GM19035 (cell line): Measurements from ENCODE around the gene TCEAL1.
A peak's percentile ranks its signal among the peaks of the same experiment; 100 is the strongest.
"Not testable (repeated sequence)": the region's sequence is repeated elsewhere in the genome, so short reads cannot be mapped to it uniquely, and the experiment has no call there.

Experiments used
- ATAC-seq: cut with Tn5 transposase; IDR thresholded peaks from one replicate; pipeline ENCODE4 v1.9.1; 2021; ENCODE audit not compliant: unreplicated experiment

The TCEAL1 gene, protein sequence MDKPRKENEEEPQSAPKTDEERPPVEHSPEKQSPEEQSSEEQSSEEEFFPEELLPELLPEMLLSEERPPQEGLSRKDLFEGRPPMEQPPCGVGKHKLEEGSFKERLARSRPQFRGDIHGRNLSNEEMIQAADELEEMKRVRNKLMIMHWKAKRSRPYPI

DNA sequence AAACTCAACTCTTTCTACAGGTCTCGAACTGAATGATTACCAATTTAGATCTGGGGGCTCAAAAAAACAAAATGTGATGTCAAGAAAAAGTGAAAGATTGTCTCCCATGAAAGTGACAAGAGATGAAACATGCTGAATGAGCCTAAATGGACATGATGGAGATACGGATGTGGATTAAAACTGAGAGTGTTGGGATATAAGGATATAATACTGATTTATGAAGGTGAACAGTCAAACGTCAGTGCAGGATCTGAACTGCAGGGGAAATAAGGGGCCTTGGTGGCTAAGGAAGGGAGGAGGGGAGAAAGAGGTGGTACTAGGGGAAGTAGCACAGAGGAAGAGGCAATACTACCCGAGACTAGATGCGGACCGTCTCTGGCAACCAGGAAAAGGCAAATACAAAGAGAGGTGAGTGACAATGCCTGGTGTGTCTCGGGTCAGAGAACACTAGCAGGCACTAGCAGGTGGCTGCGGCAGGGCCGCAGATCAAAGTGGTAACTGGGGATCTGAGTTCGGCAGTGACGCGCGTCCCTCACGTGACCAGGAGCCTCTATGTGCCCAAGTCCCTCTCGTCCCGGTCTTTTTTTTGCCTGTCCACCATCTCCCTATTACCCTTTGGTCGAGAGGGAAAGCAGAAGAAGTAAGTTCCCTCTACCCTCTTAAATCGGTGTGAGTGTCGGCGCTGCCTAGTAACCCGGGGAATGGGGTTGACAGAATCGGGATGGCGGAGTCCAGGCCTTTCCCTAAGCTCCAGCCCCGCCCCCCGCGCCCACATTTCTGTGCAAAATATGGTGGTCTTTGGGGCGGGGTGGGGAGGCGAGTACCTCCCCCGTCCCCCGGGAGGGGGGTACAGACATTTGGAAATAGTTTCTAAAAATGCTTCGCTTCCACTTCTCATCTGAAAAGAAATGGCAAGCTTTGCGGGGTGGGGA is at the start of gene TCEAL1:
Gene TCEAL1 (plus strand): TSS at position 590 of the 932 bp plus-strand sequence. CDS start 942 bp downstream, outside the sequence.
- ATAC-seq: peak; percentile 65

DNA sequence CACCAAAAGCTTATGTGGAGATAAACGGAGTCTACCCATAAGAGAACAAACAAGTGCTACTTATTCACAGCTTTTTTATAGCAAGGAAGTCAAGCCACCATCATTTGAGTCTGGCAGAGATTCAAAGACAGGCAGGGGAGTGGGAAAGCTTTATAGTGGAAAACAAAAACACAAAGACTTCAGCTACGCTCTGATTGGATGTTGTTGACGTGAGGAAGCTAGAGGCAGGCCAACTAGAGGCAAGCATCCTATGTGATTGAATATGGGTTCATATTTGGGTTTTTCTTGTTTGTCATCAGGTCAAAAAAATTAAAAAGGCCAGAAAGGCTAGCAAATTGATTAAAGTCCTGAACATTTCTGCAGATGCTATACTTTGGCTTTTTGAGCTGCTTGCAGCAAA is 44.2 kb upstream of the TCEAL1 start:
- no peak for ATAC-seq

DNA sequence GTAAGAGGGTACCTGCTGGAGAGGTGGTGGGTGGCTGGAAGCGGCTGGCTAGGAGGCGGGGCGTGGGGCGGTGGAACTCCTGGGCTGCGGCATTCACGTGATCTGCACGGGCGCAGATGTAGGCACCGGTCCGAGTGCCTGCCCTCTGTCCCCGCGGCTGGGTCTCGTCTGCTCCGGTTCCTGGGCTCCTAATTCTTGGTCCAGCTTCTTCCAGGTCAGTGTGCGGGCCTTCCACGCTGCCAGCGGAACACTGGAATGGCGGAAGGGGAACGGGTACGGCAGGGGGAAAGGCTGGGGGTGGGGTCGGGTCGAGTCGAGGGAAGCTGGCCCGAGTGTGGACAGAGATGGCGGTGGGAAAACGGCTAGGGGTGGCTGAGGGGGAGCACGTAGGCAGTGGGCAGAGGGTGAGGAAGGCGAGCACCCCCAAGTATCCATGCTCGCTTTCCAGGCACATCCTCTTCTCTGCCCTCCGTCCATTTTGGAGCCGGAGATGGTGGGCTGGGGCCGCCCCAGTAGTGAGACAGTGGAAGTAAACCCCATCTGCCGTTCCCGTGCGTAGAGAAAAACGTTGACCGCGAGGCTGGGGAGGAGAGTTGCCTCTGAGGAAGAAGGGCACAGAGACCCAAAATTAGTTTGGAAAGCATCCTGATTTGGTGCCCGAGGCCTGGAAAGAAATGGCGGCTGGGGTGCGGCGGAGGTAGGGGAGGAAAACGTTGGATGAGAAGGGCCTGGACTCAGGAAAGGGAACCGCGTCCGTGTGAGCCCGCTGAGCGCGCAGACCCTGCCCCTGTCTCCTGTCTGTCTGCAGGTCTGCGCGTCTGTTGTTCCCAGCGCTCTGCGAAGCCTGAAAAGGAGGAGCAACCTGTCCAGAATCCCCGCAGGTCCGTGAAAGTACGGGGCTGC is 43.1 kb upstream of the TCEAL1 start, which contains the start of gene TCEAL4:
Gene TCEAL4 (plus strand): TSS at position 105 of the 903 bp plus-strand sequence. CDS start 1,161 bp downstream, outside the sequence.
- peak; percentile 91 for ATAC-seq

DNA sequence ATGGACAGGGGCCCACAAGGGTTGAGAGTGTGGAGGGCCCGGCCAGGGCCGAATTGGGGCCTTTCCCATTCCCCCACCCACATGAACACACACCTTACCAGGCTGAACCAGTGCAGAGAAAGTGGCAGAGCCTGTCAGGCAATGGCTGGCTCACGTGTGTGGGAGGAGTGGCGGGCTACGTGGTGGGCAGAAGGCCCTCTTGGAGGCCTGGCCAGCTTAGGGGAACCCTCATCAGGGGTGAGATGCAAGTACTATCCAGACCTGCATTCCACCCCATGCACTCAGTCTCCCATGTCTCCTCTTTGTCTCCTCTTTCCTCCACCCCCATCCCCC is 42.5 kb upstream of the TCEAL1 start:
- peak; percentile 25 for ATAC-seq

DNA sequence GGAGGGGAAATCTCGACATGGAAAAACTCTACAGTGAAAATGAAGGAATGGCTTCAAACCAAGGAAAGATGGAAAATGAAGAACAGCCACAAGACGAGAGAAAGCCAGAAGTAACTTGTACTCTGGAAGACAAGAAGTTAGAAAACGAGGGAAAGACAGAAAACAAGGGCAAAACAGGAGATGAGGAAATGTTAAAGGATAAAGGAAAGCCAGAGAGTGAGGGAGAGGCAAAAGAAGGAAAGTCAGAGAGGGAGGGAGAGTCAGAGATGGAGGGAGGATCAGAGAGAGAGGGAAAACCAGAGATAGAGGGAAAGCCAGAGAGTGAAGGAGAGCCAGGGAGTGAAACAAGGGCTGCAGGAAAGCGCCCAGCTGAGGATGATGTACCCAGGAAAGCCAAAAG is 42.1 kb upstream of the TCEAL1 start:
- no peak for ATAC-seq

DNA sequence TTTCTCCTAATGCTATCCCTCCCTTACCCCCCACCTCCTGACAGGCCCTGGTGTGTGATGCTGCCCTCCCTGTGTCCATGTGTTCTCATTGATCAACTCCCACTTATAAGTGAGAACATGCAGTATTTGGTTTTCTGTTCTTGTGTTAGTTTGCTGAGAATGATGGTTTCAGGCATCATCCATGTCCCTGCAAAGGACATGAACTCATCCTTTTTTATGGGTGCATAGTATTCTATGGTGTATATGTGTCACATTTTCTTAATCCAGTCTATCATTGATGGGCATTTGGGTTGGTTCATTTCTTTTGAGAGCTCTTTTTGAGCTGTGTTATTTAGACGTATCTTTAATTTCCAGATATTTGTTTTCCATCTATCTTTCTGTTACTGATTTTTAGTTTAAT is 36.5 kb upstream of the TCEAL1 start:
- not testable (repeated sequence) for ATAC-seq

DNA sequence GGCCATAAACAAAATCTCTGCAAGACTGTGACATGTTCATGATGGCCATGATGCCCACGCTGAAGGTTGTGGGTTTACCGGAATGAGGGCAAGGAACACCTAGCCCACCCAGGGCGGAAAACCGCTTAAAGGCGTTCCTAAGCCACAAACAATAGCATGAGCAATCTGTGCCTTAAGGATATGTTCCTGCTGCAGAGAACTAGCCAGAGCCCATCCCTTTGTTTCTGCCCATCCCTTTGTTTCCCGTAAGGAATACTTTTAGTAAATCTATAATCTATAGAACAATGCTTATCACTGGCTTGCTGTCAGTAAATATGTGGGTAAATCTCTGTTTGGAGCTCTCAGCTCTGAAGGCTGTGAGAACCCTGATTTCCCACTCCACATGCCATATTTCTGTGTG is 33.6 kb upstream of the TCEAL1 start:
- not testable (repeated sequence) for ATAC-seq

DNA sequence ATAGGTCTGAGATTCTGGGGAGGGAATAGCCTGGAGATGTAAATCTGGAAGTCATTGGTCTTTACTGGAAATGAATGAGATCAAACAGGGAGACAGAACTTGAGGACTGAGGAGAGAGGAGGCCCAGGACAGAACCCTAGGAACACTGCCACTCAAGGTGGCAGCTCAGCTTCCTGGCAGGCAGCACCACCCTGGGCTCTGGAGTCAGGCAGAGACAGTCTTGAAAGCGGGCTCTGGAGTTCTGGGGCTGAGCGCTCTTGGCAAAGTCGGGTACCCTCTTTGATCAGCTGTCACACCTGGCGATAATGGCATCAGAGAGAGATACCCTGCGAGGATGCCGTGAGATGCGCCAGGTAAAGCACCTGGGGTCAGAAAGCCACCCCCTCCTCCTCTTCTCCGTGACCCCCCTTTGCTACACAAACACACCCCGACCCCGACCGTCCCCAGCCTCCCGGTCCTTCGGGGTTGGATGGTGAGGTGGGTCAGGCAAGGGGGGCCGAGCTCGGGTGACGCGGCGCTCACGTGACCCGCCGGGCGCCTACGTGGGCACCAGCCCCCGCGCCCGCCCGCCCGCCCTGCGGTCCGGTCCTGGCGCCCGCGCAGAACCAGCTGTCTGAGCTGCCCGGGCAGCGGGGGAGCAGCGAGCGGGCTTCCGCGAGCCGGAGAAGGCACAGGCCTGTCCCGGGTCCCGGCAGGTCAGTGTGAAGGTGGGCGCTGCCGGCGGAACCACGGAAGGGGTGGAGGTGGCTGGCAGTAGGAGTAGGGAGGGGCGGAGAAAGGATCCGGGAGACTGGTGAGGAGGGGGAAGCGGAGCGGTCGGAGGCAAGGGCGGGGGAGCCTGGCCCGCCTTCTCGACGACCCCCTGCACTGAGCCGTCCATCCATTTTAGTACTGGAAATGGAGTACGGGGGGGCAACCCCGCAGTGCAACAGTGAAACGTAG is 21.1 kb upstream of the TCEAL1 start, which contains the start of gene TCEAL3:
Gene TCEAL3 (plus strand): TSS at position 600 of the 942 bp plus-strand sequence. CDS start 1,102 bp downstream, outside the sequence.
- peak; percentile 84 for ATAC-seq

DNA sequence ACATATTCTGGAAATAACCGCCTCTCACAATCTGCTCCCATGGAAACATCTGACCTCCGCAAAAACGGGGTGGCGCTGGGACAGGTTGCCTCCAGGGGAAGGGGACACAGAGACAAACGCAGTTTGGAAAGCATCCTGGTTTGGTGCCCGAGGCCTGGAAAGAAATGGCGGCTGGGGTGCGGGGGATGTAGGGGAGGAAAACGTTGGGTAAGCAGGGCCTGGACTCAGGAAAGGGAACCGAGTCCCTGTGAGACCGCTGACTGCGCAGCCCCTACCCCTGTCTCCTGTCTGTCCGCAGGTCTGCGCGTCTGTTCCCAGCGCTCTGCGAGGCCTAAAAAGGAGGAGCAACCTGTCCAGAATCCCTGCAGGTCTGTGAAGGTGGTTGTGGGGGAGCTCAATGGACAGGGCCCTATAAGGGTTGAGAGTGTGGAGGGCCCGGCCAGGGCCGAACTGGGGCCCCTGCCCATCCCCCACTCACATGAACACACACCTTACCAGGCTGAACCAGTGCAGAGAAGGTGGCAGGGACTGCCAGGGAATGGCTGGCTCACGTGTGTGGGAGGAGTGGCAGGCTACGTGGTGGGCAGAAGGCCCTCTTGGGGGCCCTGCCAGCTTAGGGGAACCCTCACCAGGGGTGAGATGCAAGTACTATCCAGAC is 20.3 kb upstream of the TCEAL1 start:
- ATAC-seq: peak; percentile 33

DNA sequence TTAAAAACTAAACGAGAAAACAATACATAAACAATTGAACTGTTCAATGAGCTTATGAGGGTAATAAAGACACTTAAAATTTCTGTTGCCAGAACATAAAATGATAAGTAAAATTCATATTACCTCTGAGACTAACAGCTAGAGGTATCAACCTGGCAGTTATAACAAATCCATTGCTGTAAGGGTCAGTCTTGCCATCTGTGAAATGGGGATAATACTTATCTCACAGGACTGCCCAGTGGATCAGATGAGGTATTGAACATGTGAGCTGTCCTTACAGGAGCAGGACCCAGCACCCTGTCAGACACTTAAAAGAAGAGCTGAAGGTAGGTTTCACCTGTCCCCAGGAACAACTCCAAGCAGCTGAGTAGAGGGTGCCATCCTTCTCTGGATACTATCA is 18.5 kb upstream of the TCEAL1 start:
- no peak for ATAC-seq

DNA sequence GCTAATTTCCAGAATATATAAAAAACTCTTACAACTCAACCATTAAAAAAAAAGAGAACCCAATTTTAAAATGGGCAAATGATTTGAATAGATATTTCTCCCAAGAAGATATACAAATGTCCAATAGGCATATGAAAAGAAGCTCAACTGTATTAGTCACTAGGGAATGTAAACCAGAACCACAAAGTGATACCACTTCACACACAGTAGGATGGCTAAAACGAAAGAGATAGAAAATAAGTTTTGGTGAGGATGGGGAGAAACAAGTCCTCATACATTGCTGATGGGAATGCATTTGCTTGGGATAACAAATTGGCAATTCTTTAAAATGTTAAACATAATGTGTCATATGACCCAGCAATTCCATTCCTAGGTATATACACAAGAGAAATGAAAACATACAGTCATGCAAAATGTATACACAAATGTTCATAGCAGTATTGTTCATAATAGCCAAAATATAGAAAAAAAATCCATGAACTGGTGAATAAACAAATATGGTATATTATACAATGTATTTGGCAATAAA is 15.3 kb upstream of the TCEAL1 start:
- ATAC-seq: no peak

DNA sequence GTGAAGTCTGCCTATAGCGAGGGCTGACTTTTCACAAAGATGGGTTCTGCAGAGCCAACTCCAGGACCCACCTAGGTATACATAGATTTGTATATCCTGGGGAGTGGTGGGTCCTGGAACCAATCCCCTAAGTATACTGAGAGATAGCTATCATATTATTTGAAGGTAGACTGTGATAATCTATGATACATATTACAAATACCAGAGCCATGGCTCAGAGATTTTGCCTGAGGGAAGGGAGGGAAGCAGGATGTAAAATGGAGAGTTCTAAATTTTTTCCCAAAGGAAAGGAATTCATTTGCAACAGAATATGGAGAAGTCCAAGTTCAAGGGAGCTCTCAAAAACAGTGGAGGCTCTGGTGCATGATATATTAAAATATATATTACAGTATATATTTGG is 13.8 kb upstream of the TCEAL1 start:
- no peak for ATAC-seq

DNA sequence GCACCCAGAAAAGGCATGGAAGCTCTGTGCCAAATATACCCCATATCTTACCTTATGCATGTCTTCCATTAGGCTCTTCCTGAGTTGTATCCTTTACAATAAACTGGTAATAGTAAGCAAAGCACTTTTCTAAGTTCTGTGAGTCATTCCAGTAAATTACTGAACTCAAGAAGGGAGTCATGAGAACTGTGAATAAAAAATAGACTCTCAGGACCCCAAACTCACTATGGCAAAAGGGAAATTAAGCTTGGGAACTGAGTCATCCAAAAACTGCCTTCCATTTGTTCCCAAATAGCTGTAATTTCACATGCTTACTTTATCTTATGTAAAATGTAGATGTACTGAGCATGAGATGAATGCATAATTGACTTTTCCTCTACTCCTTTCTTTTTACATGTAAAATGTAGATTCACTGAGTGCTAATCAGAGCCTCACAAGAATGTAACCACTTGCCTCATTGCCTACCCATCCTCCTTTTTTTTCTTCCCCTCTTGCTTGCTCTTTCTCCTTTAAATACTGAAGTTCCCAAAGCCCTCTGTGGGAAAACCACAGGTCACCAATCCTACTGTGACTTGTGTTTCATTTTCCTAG is 12.9 kb upstream of the TCEAL1 start:
- ATAC-seq: no peak

DNA sequence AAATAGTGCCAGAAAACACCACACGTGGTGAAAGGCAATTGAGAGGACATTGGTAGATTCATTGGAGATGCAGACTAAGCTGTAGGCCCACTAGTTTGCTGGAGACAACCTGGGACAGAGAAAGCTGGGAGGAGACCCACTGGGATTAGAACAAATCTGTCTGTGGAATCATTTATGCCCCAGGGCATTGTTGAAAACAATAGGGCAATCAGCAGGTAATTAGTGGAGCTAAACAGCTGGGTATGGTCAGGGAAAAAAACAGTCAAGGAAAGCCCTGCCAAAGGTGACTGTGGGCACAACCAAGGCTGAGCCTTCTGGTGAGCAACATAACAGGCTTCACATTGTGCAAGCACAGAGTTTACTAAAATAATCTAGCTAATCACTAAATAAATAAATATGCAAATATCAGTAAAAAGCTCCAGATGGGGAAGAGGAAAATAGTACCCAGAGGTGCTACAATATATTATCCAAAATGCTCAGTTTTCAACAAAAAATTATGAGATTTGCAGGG is 12.0 kb upstream of the TCEAL1 start:
- no peak for ATAC-seq

DNA sequence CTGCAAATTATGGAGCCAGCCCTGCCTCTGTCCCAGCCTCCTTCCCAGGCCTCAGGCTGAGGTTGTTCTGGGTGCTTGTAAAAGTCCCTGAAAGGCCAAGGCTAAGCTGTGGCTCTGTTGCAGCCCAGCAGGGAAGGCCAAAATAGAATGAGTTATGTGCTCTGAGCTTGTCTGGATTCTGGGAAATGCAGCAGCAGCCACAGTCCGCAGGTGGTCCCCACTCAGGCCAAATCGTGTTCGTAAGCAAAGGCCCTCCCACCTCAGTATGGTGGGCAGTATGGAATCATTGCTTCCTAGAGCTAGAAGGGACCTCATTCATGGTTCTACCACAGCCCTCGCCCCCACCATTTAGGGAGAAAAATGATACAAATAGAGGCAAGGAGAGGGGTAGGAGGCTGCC is 4.7 kb upstream of the TCEAL1 start:
- no peak for ATAC-seq

DNA sequence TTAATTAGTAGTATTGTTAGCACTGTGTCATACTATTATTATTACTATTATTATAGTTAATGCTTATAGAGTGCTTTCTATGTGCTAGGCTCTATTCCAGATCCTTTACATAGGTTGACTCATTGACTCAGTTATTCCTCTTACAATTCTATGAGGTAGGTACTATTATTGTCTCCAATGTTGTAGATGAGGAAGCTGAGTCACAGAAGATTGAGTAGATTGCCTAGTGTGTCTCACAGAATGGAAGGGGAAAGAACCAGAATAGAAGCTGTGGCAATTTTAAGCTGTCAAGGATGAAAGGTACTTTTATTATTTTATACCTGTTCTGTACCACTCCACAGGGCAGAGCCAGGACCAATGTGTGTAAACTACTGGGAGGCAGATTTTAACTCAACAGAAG is 1.9 kb upstream of the TCEAL1 start:
- no peak for ATAC-seq

DNA sequence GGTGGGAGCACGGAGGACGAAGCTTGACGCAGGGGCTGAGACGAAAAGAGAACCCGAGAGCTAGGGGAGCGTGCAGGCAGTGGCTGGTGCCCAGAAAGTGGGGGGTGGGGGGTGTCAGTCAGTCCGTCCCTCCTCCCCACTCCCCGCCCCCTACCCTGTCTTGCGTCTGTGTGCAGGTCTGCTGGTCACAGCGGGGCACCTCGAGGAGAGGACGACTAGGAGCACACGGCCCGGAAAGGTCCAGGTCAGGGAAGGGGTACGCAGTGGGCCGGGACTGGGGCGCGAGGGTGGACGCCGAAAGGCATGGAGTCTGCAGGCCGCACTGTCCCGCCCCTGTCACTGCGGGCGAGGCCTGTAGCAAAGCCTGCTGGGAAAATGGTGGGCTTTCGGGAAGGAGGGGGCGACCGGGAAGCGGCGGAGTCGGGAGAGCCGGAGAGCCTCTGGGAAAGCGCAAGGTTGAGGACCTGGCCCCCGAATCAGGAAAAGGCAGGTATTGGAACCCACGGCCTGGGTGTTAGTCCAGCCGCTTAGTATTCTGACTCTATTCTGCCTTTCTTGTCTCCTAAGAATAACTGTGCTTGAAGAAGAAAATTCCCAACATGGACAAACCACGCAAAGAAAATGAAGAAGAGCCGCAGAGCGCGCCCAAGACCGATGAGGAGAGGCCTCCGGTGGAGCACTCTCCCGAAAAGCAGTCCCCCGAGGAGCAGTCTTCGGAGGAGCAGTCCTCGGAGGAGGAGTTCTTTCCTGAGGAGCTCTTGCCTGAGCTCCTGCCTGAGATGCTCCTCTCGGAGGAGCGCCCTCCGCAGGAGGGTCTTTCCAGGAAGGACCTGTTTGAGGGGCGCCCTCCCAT is 769 bp downstream of the TCEAL1 start:
- peak; percentile 51 for ATAC-seq

DNA sequence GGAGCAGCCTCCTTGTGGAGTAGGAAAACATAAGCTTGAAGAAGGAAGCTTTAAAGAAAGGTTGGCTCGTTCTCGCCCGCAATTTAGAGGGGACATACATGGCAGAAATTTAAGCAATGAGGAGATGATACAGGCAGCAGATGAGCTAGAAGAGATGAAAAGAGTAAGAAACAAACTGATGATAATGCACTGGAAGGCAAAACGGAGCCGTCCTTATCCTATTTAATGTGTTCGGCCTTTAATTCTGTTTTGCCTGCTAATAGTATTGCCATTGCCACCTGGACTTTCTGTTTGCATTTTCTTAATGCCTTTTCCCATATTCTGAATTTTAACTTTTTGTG is 1.4 kb downstream of the TCEAL1 start:
- no peak for ATAC-seq
